ENCODE results near the gene HLF.

Gene HLF

DNA sequence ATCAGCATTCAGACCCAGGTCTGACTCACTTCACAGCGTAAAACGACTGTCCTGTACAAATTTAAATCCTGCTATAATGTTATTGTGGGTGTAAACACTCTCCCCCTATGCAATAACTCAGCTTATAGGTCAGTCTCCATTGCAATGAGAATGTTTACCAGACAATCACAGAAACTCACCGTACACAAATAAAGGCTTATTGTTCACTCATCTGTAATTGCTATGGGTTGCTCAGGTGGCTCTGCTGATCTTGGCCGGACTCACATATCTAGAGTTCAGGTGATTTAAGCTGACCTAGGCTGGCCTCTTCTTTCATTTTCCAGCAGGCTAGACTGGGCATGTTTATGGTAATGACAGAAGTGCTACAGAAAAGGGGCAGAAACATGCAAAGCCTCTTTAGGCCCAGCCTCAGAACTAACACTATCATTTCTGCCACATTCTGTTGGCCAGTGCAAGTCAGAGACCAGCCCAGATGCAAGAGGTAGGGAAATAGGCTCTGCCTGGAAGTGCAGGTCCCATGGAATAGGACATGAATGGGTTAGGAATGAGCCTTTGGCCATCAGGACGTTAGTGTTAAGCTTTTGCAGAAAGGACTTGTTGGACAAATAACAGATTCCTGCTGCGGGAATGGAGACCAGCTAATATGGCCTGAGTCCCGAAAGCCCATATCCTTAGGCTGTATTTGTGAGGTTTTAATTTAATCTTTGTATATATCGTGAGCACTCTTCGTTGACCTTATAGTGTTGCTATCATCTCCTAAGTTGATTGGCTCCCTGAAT lies 44.0 kb downstream of the HLF start:
- no peak for DNase-seq (ENCODE audit: low read depth in 2 of 2)

DNA sequence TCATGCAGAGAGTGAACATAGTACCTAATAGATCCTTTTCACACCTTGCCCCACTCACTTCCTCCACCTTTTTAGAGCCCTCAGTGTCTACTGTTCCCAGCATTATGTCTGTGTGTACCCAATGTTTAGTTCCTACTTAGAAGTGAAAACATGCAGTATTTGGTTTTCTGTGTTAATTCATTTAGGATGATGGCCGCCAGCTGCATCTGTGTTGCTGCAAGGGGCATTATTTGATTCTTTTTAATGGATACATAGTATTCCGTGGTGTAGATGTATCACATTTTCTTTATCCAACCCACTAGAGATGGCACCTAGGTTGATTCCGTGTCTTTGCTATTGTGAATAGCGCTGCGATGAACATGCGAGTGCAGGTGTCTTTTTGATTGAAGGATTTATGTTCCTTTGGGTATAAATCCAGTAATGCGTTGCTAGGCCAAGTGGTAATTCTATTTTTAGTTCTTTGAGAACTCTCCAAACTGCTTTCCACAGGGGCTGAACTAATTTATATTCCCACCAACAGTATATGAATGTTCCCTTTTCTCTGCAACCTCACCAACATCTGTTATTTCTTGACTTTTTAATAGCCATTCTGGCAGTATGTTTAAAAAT lies 47.1 kb downstream of the HLF start:
- no peak for DNase-seq (ENCODE audit: low read depth in 2 of 2)

DNA sequence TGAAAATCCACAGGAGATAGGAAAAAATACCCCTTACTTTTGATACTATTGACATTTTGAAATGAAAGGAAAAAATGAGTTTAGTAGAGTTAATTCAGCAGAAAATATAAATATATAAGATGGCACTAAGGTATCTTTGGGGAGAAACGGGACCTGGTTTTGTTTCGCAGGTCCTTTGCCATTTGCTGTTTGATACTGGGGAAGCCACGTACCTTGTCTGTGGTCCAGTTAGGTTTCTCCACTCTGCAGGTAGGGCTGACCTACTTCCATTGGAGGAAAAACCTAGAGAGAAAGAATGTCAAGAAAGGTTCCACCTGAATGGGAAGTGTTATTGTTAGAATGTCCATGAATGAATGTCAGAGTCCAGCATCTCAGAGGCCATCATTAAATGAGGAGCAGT lies 48.1 kb downstream of the HLF start:
- DNase-seq (ENCODE audit: low read depth in 2 of 2) = no peak

DNA sequence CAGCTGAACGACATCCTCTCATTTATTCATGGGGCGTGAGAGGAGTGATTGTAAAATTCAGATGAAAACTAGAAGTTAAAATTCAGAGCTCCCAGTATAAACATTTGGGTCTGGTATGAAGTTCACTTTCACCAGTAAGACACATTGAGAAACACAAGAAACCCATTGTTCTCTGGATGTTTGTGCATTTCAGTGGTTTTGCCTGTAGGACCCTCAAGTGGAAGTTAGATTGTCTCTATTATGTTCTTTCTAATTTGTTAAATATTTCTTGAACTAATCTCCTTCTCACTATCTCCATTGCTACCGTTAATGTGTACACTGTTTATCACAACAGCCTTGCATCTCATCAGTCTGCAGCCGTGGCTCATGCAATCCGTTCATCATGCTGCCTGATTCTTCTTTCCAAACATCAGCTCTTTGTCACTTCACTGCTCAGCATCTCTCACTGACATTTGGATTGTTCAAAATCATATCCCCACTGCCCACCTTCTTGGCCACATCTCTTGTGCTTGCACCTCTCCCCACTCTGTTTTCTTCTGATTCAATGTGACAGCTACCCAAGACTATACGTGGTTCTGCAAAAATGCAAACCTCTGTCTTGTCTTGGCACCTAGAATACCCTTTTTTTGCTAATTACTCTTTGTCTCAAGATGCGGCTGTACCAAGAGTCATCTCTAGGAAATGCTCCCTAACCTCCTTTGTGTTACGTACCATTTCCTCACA lies 49.5 kb downstream of the HLF start:
- no peak for DNase-seq (ENCODE audit: low read depth in 2 of 2)

DNA sequence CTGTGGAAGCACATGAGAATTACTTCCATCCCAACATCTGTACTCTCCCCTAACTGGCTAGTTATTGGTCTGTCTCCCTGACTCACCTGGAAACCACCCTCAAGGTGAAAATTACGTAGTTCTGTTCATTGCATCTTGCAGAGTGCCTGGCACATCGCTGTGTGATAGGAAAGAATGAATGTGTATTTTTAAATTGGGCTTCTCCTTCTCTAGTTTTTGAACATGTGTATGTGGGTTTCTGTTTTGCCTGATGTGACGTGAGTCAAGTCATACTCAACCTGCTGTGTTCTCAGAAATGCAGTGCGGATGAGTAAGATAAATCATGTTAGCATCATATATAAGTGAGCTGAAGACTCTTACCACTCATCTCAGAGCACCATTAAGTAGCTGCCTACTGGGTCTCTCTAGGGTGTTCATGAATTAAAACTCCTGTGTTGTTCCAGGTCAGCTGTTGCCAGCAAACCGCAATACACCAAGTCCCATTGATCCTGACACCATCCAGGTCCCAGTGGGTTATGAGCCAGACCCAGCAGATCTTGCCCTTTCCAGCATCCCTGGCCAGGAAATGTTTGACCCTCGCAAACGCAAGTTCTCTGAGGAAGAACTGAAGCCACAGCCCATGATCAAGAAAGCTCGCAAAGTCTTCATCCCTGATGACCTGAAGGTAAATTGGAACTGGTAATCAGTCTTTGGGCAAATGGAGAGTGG lies 50.2 kb downstream of the HLF start:
- no peak for DNase-seq (ENCODE audit: low read depth in 2 of 2)

DNA sequence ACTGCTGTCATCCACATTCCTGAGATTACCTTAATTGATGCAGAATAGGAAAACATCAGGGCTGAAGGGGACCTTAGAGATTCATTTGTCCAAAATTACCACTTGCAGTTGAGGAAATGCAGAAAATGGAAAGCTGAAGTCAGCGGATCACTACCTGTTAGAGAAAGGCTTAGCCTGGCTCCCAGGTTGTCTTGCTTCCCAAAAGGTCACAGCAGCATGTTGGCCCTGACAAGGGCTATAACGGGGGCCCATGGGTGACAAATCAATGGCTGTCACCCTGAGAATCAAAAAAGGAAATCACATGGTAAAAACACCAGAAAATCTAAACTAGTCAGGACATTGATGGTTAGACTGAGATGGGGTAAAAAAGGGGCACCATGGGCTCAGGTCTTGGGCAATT lies 51.7 kb downstream of the HLF start:
- DNase-seq (ENCODE audit: low read depth in 2 of 2) = no peak

DNA sequence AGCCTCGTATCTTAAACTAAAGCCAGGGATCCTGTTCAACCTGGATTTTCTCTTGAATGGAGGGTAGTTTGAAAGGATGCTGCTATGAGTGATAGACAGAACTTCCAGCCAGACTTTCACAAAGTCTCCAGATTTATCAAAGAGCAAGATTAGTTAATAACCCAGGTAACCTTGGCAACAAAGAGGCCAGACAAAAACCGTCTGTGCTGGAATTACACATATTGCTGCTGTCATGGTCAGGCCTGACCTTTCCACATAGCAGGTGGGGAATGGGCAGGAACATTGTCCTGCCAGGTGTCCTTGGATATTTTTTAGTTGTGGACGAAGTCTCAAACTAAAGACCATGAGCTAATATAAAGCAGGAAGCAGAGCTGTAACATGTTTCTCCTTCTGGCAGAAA lies 52.5 kb downstream of the HLF start:
- DNase-seq (ENCODE audit: low read depth in 2 of 2) = no peak

DNA sequence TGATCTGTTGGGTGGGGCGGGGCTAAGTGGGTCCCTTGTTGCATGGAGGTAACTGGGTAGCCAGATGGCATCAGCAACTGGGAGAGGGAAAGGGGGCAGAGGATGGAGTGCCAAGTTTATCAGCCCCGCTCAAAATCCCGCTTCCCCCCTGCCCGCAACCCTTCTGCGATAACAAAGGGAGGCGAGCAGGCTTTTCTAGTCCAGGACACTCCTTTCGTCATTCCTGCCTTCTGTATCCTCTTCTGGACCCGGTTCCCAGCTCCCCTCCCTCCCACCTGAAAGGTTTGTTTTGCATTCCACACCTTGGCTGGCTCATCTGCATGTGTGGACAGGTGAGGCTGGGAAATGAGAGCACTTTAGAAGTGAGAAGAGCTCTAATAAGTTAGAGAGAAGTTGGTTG lies 53.3 kb downstream of the HLF start:
- DNase-seq (ENCODE audit: low read depth in 2 of 2) = no peak

DNA sequence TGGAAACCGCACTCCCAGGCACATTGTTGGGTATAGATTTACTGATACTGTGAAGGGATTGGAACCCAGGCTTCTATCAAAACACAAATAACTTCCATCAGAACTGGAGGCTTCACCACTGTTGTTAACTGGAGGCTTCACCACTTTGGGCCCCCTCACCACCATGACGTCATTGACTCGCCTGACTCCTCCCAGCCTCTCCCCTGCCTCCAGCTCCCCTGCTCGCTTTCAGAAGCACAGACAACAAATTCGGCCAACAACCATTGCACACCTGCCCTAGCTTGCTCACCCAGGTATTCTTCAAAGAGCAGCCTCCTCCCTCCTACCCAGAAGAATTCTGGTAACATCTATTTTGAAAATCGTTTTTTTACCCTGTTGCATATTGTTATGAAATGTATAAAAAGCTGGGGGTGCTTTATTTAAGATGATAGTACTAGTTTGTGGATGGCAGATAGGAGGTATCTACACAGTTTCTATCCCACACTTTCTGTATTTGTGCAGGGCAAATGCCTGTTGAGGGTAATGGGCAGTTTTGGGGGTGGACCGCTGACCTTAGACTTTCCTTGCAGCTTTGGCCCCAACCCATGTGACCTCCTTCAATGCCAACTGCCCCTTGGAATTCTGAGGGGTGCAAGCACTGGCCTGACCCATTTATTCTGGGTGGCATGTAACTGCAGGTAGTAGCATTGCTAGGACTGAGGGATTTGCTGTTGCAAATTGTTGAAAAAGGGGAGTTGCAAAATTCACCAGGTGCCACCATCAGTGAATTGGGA lies 54.1 kb downstream of the HLF start:
- DNase-seq (ENCODE audit: low read depth in 2 of 2) = no peak

DNA sequence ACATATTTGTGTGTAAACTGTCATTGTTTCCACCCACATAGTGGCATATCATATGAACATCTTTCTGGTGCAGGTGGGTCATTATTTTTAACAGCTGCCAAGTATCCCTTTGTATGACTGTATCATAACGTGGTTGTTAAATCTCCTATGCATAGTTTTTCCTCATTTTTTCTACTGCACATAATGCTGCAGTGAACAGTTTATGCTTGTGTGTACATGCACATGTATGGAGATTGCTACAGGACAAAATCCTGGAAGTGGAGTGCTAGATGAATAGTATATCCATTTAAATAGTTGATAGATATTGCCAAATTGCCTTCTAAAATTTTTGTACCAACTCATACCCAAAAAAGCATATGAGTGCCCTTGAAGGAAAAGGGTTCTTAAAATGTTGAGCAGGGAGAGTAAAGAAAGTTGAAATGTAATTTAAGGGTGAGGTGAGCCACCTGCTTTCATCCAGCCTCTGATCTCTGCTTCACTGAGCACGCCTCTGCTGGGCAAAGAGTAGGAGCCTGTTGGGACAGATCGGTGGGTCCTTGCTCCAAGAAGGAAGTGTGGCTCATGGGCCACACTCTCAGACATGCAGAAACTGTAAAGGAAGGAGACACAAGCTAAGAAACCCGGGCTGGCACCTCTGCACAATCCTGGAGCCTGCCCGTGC lies 55.3 kb downstream of the HLF start:
- DNase-seq (ENCODE audit: low read depth in 2 of 2) = no peak

DNA sequence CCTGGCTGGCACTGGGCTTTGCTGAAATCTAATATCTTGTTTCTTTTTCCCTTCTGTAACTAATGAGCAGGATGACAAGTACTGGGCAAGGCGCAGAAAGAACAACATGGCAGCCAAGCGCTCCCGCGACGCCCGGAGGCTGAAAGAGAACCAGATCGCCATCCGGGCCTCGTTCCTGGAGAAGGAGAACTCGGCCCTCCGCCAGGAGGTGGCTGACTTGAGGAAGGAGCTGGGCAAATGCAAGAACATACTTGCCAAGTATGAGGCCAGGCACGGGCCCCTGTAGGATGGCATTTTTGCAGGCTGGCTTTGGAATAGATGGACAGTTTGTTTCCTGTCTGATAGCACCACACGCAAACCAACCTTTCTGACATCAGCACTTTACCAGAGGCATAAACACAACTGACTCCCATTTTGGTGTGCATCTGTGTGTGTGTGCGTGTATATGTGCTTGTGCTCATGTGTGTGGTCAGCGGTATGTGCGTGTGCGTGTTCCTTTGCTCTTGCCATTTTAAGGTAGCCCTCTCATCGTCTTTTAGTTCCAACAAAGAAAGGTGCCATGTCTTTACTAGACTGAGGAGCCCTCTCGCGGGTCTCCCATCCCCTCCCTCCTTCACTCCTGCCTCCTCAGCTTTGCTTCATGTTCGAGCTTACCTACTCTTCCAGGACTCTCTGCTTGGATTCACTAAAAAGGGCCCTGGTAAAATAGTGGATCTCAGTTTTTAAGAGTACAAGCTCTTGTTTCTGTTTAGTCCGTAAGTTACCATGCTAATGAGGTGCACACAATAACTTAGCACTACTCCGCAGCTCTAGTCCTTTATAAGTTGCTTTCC lies 56.0 kb downstream of the HLF start:
- no peak for DNase-seq (ENCODE audit: low read depth in 2 of 2)

DNA sequence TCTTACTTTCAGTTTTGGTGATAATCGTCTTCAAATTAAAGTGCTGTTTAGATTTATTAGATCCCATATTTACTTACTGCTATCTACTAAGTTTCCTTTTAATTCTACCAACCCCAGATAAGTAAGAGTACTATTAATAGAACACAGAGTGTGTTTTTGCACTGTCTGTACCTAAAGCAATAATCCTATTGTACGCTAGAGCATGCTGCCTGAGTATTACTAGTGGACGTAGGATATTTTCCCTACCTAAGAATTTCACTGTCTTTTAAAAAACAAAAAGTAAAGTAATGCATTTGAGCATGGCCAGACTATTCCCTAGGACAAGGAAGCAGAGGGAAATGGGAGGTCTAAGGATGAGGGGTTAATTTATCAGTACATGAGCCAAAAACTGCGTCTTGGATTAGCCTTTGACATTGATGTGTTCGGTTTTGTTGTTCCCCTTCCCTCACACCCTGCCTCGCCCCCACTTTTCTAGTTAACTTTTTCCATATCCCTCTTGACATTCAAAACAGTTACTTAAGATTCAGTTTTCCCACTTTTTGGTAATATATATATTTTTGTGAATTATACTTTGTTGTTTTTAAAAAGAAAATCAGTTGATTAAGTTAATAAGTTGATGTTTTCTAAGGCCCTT lies 56.8 kb downstream of the HLF start:
- no peak for DNase-seq (ENCODE audit: low read depth in 2 of 2)

DNA sequence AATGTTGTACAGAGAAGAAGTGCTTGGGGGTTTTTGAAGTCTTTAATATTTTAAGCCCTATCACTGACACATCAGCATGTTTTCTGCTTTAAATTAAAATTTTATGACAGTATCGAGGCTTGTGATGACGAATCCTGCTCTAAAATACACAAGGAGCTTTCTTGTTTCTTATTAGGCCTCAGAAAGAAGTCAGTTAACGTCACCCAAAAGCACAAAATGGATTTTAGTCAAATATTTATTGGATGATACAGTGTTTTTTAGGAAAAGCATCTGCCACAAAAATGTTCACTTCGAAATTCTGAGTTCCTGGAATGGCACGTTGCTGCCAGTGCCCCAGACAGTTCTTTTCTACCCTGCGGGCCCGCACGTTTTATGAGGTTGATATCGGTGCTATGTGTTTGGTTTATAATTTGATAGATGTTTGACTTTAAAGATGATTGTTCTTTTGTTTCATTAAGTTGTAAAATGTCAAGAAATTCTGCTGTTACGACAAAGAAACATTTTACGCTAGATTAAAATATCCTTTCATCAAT lies 57.8 kb downstream of the HLF start:
- DNase-seq (ENCODE audit: low read depth in 2 of 2) = no peak

DNA sequence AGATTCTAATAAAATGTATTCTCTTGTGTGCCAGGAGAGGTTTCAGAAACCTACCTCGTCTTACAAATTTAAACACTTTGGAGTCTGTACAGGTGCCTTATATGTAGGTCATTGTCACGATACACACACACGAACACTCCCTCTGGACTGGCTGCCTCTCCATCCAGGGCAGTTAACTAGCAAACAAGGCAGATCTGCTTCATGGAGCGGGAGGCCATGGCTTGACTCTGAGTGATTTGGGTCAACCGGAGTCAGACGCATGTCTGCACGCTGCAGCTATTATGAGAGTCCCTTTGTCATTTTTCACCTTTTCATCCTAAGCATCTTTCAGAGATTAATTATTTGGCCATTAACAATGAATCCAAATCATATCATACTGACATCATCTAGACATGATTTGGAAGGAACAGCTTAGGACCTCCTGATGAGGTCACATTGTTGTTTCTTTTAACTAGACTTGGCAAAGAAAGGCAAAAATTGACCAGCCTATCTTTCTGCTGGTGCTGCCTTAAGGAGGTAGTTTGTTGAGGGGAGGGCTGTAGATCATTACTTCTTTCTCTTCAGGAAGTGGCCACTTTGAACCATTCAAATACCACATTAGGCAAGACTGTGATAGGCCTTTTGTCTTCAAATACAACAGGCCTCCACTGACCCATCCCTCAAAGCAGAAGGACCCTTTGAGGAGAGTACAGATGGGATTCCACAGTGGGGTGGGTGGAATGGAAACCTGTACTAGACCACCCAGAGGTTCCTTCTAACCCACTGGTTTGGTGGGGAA lies 58.9 kb downstream of the HLF start:
- DNase-seq (ENCODE audit: low read depth in 2 of 2) = no peak

DNA sequence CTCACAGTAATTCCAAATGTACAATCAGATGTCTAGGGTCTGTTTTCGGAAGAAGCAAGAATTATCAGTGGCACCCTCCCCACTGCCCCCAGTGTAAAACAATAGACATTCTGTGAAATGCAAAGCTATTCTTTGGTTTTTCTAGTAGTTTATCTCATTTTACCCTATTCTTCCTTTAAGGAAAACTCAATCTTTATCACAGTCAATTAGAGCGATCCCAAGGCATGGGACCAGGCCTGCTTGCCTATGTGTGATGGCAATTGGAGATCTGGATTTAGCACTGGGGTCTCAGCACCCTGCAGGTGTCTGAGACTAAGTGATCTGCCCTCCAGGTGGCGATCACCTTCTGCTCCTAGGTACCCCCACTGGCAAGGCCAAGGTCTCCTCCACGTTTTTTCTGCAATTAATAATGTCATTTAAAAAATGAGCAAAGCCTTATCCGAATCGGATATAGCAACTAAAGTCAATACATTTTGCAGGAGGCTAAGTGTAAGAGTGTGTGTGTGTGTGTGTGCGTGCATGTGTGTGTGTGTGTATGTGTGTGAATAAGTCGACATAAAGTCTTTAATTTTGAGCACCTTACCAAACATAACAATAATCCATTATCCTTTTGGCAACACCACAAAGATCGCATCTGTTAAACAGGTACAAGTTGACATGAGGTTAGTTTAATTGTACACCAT lies 59.7 kb downstream of the HLF start:
- no peak for DNase-seq (ENCODE audit: low read depth in 2 of 2)

DNA sequence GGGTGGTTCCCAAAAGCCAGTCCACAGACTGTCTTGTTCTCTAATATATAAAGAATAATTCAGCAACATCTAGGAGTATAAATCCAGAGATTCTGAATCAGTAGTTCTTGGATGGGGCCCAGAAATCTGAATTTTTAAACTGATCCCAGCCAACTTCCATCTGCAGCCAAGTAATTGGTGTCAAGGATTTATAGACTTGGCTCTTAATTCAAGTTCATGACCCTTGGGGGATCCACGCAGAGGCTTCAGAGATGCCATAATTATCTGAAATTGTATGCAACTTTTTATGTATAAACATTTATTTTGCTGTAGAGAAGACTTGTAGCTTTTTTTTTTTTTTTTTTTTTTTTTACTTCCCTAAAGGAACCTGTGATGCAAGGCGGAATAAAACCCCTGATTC lies 60.6 kb downstream of the HLF start:
- DNase-seq (ENCODE audit: low read depth in 2 of 2) = no peak

DNA sequence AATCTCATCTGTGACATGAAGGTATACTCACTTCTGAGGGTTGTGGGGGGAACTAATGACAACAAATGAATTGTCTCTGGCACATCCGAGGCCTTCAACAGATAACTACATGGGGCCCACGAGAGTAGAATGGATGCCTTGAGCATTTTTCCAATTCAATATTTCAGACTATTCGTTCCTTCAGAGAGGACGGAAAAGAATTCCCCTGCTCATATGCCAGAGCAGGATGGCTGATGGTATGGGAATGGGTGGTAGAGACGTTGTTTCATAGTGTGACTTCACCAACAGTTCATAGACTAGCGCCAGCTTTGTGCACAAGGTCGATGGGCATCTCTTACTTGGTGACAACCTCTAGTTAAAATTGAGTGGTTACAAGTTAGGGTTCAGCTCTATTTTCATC lies 61.3 kb downstream of the HLF start:
- DNase-seq (ENCODE audit: low read depth in 2 of 2) = no peak

All from stimulated activated CD8-positive, alpha-beta memory T cell treated with anti-CD3 and anti-CD28 coated beads, Interleukin-2, amount 100 ng/mL, for 48 hours (primary cell).